NCI-H1417 treated with DMSO at 0.1 percent for 48 hours (cell line): Measurements from ENCODE around the gene C2orf69.
"Not testable (repeated sequence)": the region's sequence is repeated elsewhere in the genome, so short reads cannot be mapped to it uniquely, and the experiment has no call there.

Source experiments
- DNase-seq: peaks from one replicate; lab custom pipeline; 2025; lab: John Stamatoyannopoulos, UW

C2orf69 gene

GRCh38 chr2:199911052-199911876, at the start of gene C2orf69:
TSS of gene C2orf69 (plus strand) at chr2:199911293. CDS start at chr2:199911439, 146 bp downstream.
- peak; percentile 93 for DNase-seq

- DNase-seq = no peak
These were observed 48.3 kb upstream of the C2orf69 start for GRCh38 chr2:199862788-199863187.

GRCh38 chr2:199865905-199866304, 45.2 kb upstream of the C2orf69 start:
- no peak for DNase-seq

GRCh38 chr2:199868431-199869226, 42.5 kb upstream of the C2orf69 start:
- DNase-seq = no peak

GRCh38 chr2:199869227-199869541, 41.9 kb upstream of the C2orf69 start:
- DNase-seq = no peak

GRCh38 chr2:199869653-199870052, 41.4 kb upstream of the C2orf69 start:
- DNase-seq = no peak

- no peak for DNase-seq
These were observed 40.5 kb upstream of the C2orf69 start for GRCh38 chr2:199870581-199870980.

- no peak for DNase-seq
These were observed 36.9 kb upstream of the C2orf69 start for GRCh38 chr2:199874209-199874608.

GRCh38 chr2:199875400-199875799, 35.7 kb upstream of the C2orf69 start:
- no peak for DNase-seq

- DNase-seq = no peak
These were observed 28.4 kb upstream of the C2orf69 start for GRCh38 chr2:199882667-199883066.

GRCh38 chr2:199883474-199884212, 27.4 kb upstream of the C2orf69 start:
- no peak for DNase-seq

- DNase-seq = no peak
These were observed 15.7 kb upstream of the C2orf69 start for GRCh38 chr2:199895406-199895805.

- DNase-seq = no peak
These were observed 14.5 kb upstream of the C2orf69 start for GRCh38 chr2:199896617-199897016.

GRCh38 chr2:199901942-199902341, 9.2 kb upstream of the C2orf69 start:
- no peak for DNase-seq

- DNase-seq = no peak
These were observed 8.5 kb upstream of the C2orf69 start for GRCh38 chr2:199902486-199903110.

- no peak for DNase-seq
These were observed 8.0 kb upstream of the C2orf69 start for GRCh38 chr2:199903111-199903510.

- DNase-seq = no peak
These were observed 3.9 kb upstream of the C2orf69 start for GRCh38 chr2:199907008-199907714.

GRCh38 chr2:199910338-199911051, 598 bp upstream of the C2orf69 start:
- DNase-seq = no peak

GRCh38 chr2:199911877-199912161, 726 bp downstream of the C2orf69 start:
- DNase-seq = no peak

GRCh38 chr2:199912553-199913114, 1.5 kb downstream of the C2orf69 start:
- DNase-seq = not testable (repeated sequence)
